HCT116 (cell line): ENCODE data around the gene GDNF. TPM values are rescaled to one million over a fixed set of nuclear protein-coding genes. Genes with fewer than 3 reads are reported as not detected.

ENCODE experiments used
- ATAC-seq: fragments of 200-7000 bp; cut with Tn5 transposase; 2 replicates; pipeline ENCODE4 v1.9.1; 2020; ENCODE audit warnings: mild to moderate bottlenecking, moderate library complexity
- BruUV-seq: library from RNA; stranded (reverse); fragments of 400-500 nt; replicated peaks from 2 replicates; lab custom pipeline; 2021; lab: Mats Ljungman, UMichigan
- CTCF ChIA-PET: fragments of 300-600 bp; sonication (Branson Sonifier 250); formaldehyde crosslinking; loops from one replicate; lab custom pipeline; 2021; ENCODE audit warnings: antibody characterized with exemption; lab: Charles Lee
- POLR2A ChIA-PET: fragments of 300-600, 350-600 bp; sonication (Branson Sonifier 250); formaldehyde crosslinking; loops from one replicate; lab custom pipeline; 2021; ENCODE audit warnings: antibody characterized with exemption; lab: Charles Lee
- RAD21 ChIA-PET, 2 experiments: fragments of 300-600 bp; sonication (Branson Sonifier 250); formaldehyde crosslinking; loops; one replicate each; lab custom pipeline; 2023; ENCODE audit warnings: low total read pairs in 2 of 2; ENCODE audit not compliant: uncharacterized antibody in 2 of 2, unreplicated experiment in 2 of 2, low non-redundant PET in 1 of 2; lab: Charles Lee
- DNase-seq: peaks from one replicate; pipeline ENCODE4 v3.0.0-alpha.2; 2010; ENCODE audit warnings: low read depth, low spot score
- H2AFZ ChIP-seq: fragments of 200-600 bp; shearing (Covaris generic), sonication (generic); 2 replicates; pipeline ENCODE4 v1.6.1; 2017; ENCODE audit warnings: low read depth, mixed run types, mixed read lengths, antibody characterized with exemption, low read length; ENCODE audit not compliant: poor library complexity, severe bottlenecking
- H3K27ac ChIP-seq: 2 replicates; pipeline ENCODE4 v1.5.1; 2012; ENCODE audit warnings: low read depth, low read length
- H3K27me3 ChIP-seq: fragments of 200-600 bp; sonication (generic); 2 replicates; pipeline ENCODE4 v1.6.1; 2016; ENCODE audit warnings: mixed run types, low read length, mixed read lengths; ENCODE audit not compliant: insufficient read depth
- H3K36me3 ChIP-seq, 2 experiments: fragments of 200-500 bp in 1 of 2; fragments of 200-600 bp in 1 of 2; sonication (Bioruptor generic) in 1 of 2; sonication (generic) in 1 of 2; 2 replicates each; pipeline versions ENCODE4 v1.5.1 to v1.6.1; 2014 to 2016; ENCODE audit warnings: low read length in 2 of 2, inconsistent platforms in 1 of 2, mixed read lengths in 1 of 2, mixed run types in 1 of 2; ENCODE audit not compliant: insufficient read depth in 2 of 2, control insufficient read depth in 1 of 2
- H3K4me1 ChIP-seq, 2 experiments: fragments of 200-600 bp in 1 of 2; sonication (generic) in 1 of 2; 2 replicates each; pipeline versions ENCODE4 v1.5.1 to v1.6.1; 2012 to 2017; ENCODE audit warnings: low read length in 2 of 2, inconsistent platforms in 1 of 2, mild to moderate bottlenecking in 1 of 2, mixed read lengths in 1 of 2, mixed run types in 1 of 2, moderate library complexity in 1 of 2; ENCODE audit not compliant: insufficient read depth in 2 of 2, control insufficient read depth in 1 of 2
- H3K4me2 ChIP-seq: fragments of 200-600 bp; sonication (generic); 2 replicates; pipeline ENCODE4 v1.6.1; 2017; ENCODE audit warnings: mixed run types, low read length, mixed read lengths
- H3K4me3 ChIP-seq, 2 experiments: fragments of 200-600 bp in 1 of 2; sonication (generic) in 1 of 2; replicated peaks in 1 of 2; 2 replicates each; pipeline ENCODE4 v1.5.1; 2011 to 2016; ENCODE audit warnings: low read length in 2 of 2, control low read depth in 1 of 2, low read depth in 1 of 2, mild to moderate bottlenecking in 1 of 2, mixed read lengths in 1 of 2, mixed run types in 1 of 2
- H3K79me2 ChIP-seq: fragments of 200-600 bp; sonication (generic); 2 replicates; pipeline ENCODE4 v1.6.1; 2017; ENCODE audit warnings: mild to moderate bottlenecking, mixed run types, low read length, moderate library complexity, mixed read lengths; ENCODE audit not compliant: insufficient read depth
- H3K9ac ChIP-seq: fragments of 200-600 bp; sonication (generic); 2 replicates; pipeline ENCODE4 v1.6.1; 2016; ENCODE audit warnings: low read length, mixed read lengths
- H3K9me2 ChIP-seq: fragments of 200-600 bp; sonication (generic), shearing (Covaris generic); 2 replicates; pipeline ENCODE4 v1.6.1; 2017; ENCODE audit warnings: mixed run types, mild to moderate bottlenecking, moderate library complexity; ENCODE audit not compliant: insufficient read depth
- H3K9me3 ChIP-seq, 2 experiments: fragments of 200-500 bp in 1 of 2; fragments of 200-600 bp in 1 of 2; sonication (Bioruptor generic) in 1 of 2; sonication (generic) in 1 of 2; 2 replicates each; pipeline ENCODE4 v1.6.1; 2014 to 2017; ENCODE audit warnings: low read length in 2 of 2, mixed read lengths in 2 of 2, inconsistent platforms in 1 of 2, low read depth in 1 of 2, mild to moderate bottlenecking in 1 of 2, mixed run types in 1 of 2, moderate library complexity in 1 of 2; ENCODE audit not compliant: control insufficient read depth in 1 of 2, insufficient read depth in 1 of 2
- H4K20me1 ChIP-seq: fragments of 200-600 bp; sonication (generic), shearing (Covaris generic); 2 replicates; pipeline ENCODE4 v1.6.1; 2017; ENCODE audit warnings: mixed run types, mild to moderate bottlenecking, moderate library complexity; ENCODE audit not compliant: insufficient read depth
- CBX3 ChIP-seq: IDR thresholded peaks from 2 replicates; pipeline ENCODE4 v1.6.1; 2012; ENCODE audit warnings: low read depth
- EZH2 ChIP-seq: fragments of 200-600 bp; sonication (generic); IDR thresholded peaks from 2 replicates; pipeline ENCODE4 v1.6.1; 2017; ENCODE audit warnings: antibody characterized with exemption, mixed run types
- FOSL1 ChIP-seq: IDR thresholded peaks from 2 replicates; pipeline ENCODE4 v1.6.1; 2012; ENCODE audit warnings: low read depth
- JUND ChIP-seq: IDR thresholded peaks from 2 replicates; pipeline ENCODE4 v1.6.1; 2012
- POLR2A ChIP-seq: IDR thresholded peaks from 2 replicates; pipeline ENCODE4 v1.7.0; 2011; ENCODE audit warnings: borderline replicate concordance; ENCODE audit not compliant: insufficient read depth, insufficient read length; ENCODE audit errors: extremely low read depth
- POLR2AphosphoS5 ChIP-seq: IDR thresholded peaks from 2 replicates; pipeline ENCODE4 v1.6.1; 2011; ENCODE audit warnings: mild to moderate bottlenecking, low read depth, low read length, moderate library complexity
- SIN3A ChIP-seq: IDR thresholded peaks from 2 replicates; pipeline ENCODE4 v1.6.1; 2012; ENCODE audit warnings: low read depth
- SRF ChIP-seq: IDR thresholded peaks from 2 replicates; pipeline ENCODE4 v1.6.1; 2012; ENCODE audit warnings: low read depth
- TCF7L2 ChIP-seq: IDR thresholded peaks from 2 replicates; pipeline ENCODE4 v1.7.0; 2011; ENCODE audit warnings: borderline replicate concordance, inconsistent platforms; ENCODE audit not compliant: insufficient read depth, insufficient read length; ENCODE audit errors: extremely low read depth
- intact Hi-C: fragments of 100-400 bp; cut with micrococcal nuclease; formaldehyde crosslinking; loops from 2 replicates; pipeline ENCODE4 v1.10.0; 2022
- total RNA-seq: library from RNA; stranded (reverse); gene quantifications from one replicate; pipeline ENCODE4 v1.2.1, GENCODE V29; 2021; ENCODE audit not compliant: unreplicated experiment

GDNF gene
- total RNA-seq, 1 experiment from 2014 or later: not detected

DNA sequence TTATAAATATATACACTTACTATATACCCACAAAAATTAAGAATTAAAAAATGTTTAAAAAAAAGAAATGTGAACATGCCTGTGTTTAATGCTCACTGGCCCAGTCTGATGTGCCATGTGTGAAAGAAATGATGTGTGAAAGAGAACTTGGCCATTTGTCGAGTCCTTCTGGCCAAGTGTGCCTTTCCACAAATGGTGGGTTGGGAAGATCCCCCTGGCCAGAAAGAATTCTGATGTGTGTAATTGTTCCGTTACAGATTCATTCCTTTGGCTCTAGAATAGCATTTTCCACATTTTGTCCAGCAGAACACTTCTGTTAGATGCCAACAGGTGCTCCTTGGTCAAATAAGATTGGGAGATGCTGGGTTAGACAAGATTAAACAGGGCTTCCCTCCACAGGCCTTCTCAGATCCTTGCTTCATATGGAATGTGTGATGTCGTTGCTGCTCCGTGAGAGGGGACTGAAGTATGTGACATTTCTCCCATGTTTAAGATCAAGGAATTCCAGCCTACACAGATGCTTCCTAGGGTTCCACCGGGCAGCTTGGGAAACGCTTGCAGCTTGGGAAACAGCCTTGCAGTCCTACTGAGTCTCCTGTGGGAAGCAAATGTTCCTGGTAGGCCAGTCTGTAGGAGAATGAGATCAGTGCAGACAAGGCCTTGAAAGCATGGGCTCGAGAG, 32.1 kb downstream of the GDNF start:
- ATAC-seq (no peak), DNase-seq (no peak)
- Histone ChIP-seq H3K4me3 (no peak overlapping the region), H3K36me3 (no peaks in the 10 kb centered on the region), H3K4me2 (no peak overlapping the region), H2AFZ (no peak overlapping the region), H3K27me3 (no peaks in the 10 kb centered on the region), H3K9me2 (no peaks in the 10 kb centered on the region), H3K27ac (no peak overlapping the region), H4K20me1 (no peaks in the 10 kb centered on the region), H3K9me3 (no peaks in the 10 kb centered on the region), H3K79me2 (no peaks in the 10 kb centered on the region), H3K4me1 (no peaks in the 10 kb centered on the region), H3K9ac (no peak overlapping the region)
- intact Hi-C loops: no loop called here
- TF ChIP-seq FOSL1 (no peak), SRF (no peak), SIN3A (no peak), EZH2 (no peak), CBX3 (no peak), JUND (no peak)
- ChIA-PET CTCF (no interaction called here), RAD21 (no interaction called here), POLR2A (no interaction called here)
- no TSS peak for BruUV-seq

GRCh38 chr5:37807015-37807414, 32.8 kb downstream of the GDNF start:
- Histone ChIP-seq H2AFZ (no peak overlapping the region), H3K9ac (no peak overlapping the region), H3K79me2 (no peaks in the 10 kb centered on the region), H3K9me3 (no peaks in the 10 kb centered on the region), H3K9me2 (no peaks in the 10 kb centered on the region), H3K36me3 (no peaks in the 10 kb centered on the region), H4K20me1 (no peaks in the 10 kb centered on the region), H3K4me1 (no peaks in the 10 kb centered on the region), H3K27me3 (no peaks in the 10 kb centered on the region), H3K4me3 (no peak overlapping the region), H3K27ac (no peak overlapping the region), H3K4me2 (no peak overlapping the region)
- TF ChIP-seq POLR2AphosphoS5 (no peak), TCF7L2 (no peak), POLR2A (no peak)
- DNase-seq: no peak
- ChIA-PET RAD21 (no interaction called here), CTCF (no interaction called here), POLR2A (no interaction called here)
- no TSS peak for BruUV-seq
- intact Hi-C loops: no loop called here
- ATAC-seq: no peak
